ENCODE results near the gene PRSS56.
"Not testable (repeated sequence)": the region's sequence is repeated elsewhere in the genome, so short reads cannot be mapped to it uniquely, and the experiment has no call there.

The PRSS56 gene

GRCh38 chr2:232542715-232543467 lies 22.7 kb downstream of the PRSS56 start:
- no peak for DNase-seq

GRCh38 chr2:232543491-232543890 lies 23.3 kb downstream of the PRSS56 start:
- DNase-seq, result no peak

GRCh38 chr2:232543928-232544631 lies 23.9 kb downstream of the PRSS56 start:
- DNase-seq, result no peak

GRCh38 chr2:232544674-232545073 lies 24.5 kb downstream of the PRSS56 start:
- no peak for DNase-seq

- DNase-seq, result no peak
These were observed 25.6 kb downstream of the PRSS56 start for GRCh38 chr2:232545511-232546375.

GRCh38 chr2:232547991-232548390 lies 27.8 kb downstream of the PRSS56 start:
- no peak for DNase-seq

GRCh38 chr2:232549655-232550353 lies 29.6 kb downstream of the PRSS56 start:
- no peak for DNase-seq

- peak; percentile 94 to 95 for DNase-seq
These were observed 30.4 kb downstream of the PRSS56 start, which contains the start of the genes EIF4E2 and TIGD1 for GRCh38 chr2:232550354-232551249. Gene EIF4E2, plus strand, starts transcription at chr2:232550689. Its CDS starts 36 bp downstream, at chr2:232550725. Gene TIGD1, minus strand, starts transcription at chr2:232550557. Its CDS starts 675 bp downstream, at chr2:232549882.

- no peak for DNase-seq
These were observed 31.1 kb downstream of the PRSS56 start for GRCh38 chr2:232551250-232551638.

- DNase-seq, result no peak
These were observed 31.6 kb downstream of the PRSS56 start for GRCh38 chr2:232551776-232552175.

- DNase-seq, result no peak
These were observed 36.2 kb downstream of the PRSS56 start for GRCh38 chr2:232556426-232556825.

- no peak for DNase-seq
These were observed 42.4 kb downstream of the PRSS56 start for GRCh38 chr2:232562515-232563151.

GRCh38 chr2:232563580-232563979 lies 43.4 kb downstream of the PRSS56 start:
- no peak for DNase-seq

GRCh38 chr2:232567721-232568120 lies 47.5 kb downstream of the PRSS56 start:
- DNase-seq, result no peak

GRCh38 chr2:232568161-232568560 lies 48.0 kb downstream of the PRSS56 start:
- DNase-seq, result no peak

- no peak for DNase-seq
These were observed 49.4 kb downstream of the PRSS56 start for GRCh38 chr2:232569541-232569940.

GRCh38 chr2:232570481-232570880 lies 50.3 kb downstream of the PRSS56 start:
- not testable (repeated sequence) for DNase-seq

GRCh38 chr2:232571026-232571474 lies 50.9 kb downstream of the PRSS56 start:
- no peak for DNase-seq

- DNase-seq, result no peak
These were observed 52.9 kb downstream of the PRSS56 start for GRCh38 chr2:232573042-232573441.

- DNase-seq, result no peak
These were observed 53.7 kb downstream of the PRSS56 start for GRCh38 chr2:232573771-232574435.

Data from NCI-H2081 (cell line).